Measurements from ENCODE around the gene TBC1D24.

- TF ChIP-seq, protein P1, sequence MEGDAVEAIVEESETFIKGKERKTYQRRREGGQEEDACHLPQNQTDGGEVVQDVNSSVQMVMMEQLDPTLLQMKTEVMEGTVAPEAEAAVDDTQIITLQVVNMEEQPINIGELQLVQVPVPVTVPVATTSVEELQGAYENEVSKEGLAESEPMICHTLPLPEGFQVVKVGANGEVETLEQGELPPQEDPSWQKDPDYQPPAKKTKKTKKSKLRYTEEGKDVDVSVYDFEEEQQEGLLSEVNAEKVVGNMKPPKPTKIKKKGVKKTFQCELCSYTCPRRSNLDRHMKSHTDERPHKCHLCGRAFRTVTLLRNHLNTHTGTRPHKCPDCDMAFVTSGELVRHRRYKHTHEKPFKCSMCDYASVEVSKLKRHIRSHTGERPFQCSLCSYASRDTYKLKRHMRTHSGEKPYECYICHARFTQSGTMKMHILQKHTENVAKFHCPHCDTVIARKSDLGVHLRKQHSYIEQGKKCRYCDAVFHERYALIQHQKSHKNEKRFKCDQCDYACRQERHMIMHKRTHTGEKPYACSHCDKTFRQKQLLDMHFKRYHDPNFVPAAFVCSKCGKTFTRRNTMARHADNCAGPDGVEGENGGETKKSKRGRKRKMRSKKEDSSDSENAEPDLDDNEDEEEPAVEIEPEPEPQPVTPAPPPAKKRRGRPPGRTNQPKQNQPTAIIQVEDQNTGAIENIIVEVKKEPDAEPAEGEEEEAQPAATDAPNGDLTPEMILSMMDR (IDR thresholded peaks at IDR 0.05; ENCODE audit: insufficient read depth, low read length, poor library complexity, severe bottlenecking): no peak
- no peak for TF ChIP-seq EZH2phosphoT487 (conservative IDR thresholded peaks at IDR 0.05; ENCODE audit: low read length)
Measured at GRCh38 chr16:2475413-2476344, 752 bp downstream of the TBC1D24 start.

Measured in SU-DHL-6 (cell line).